Measurements from ENCODE around the gene IGF2BP2. TPM values are rescaled to one million over a fixed set of nuclear protein-coding genes. Genes with fewer than 3 reads are reported as not detected.

The IGF2BP2 gene
- total RNA-seq, 1 experiment from 2014 or later = 133 TPM

GRCh38 chr3:185651971-185652370, 172.9 kb downstream of the IGF2BP2 start:
- DNase-seq (ENCODE audit: low spot score) (no peak), ATAC-seq (no peak)
- H3K27me3 Mint-ChIP-seq (ENCODE audit: low read depth) = no peaks in the 10 kb centered on the region
- H3K9me3 Mint-ChIP-seq = no peaks in the 10 kb centered on the region
- no peak overlapping the region for H3K27ac Mint-ChIP-seq
- peaks cover 14% of the 10 kb centered on the region for H3K4me1 Mint-ChIP-seq
- H3K4me3 Mint-ChIP-seq = no peak overlapping the region
- TF ChIP-seq NFATC4 (CRISPR knock-in tag; IDR thresholded peaks at IDR 0.05) (no peak), E2F5 (CRISPR knock-in tag; IDR thresholded peaks at IDR 0.05) (no peak), NR1H2 (CRISPR knock-in tag; IDR thresholded peaks at IDR 0.05) (no peak), TEAD4 (CRISPR knock-in tag; IDR thresholded peaks at IDR 0.05) (no peak), SMAD3 (CRISPR knock-in tag; IDR thresholded peaks at IDR 0.05; ENCODE audit: borderline replicate concordance) (no peak), CTCF (IDR thresholded peaks at IDR 0.05) (no peak), SP1 (CRISPR knock-in tag; conservative IDR thresholded peaks at IDR 0.05) (no peak), TCF7 (CRISPR knock-in tag; IDR thresholded peaks at IDR 0.05; ENCODE audit: low read depth) (no peak), MLX (CRISPR knock-in tag; IDR thresholded peaks at IDR 0.05) (no peak), ZNF232 (CRISPR knock-in tag; IDR thresholded peaks at IDR 0.05) (no peak), HMGA2 (CRISPR knock-in tag; IDR thresholded peaks at IDR 0.05) (no peak), MXD4 (CRISPR knock-in tag; IDR thresholded peaks at IDR 0.05; ENCODE audit: borderline replicate concordance) (no peak)
- CTCF ChIA-PET = interaction anchor here (0.8 to 1.5 kb wide), 3 partner anchors 9 to 292 kb away, joined by 3 to 13 read pairs (median 5); no protein-coding TSS in a partner anchor
- H3K36me3 Mint-ChIP-seq = peaks cover 73% of the 10 kb centered on the region
- POLR2A ChIA-PET = no interaction called here

GRCh38 chr3:185649414-185649813, 175.4 kb downstream of the IGF2BP2 start:
- H3K36me3 Mint-ChIP-seq = peaks cover 67% of the 10 kb centered on the region
- CTCF ChIA-PET = interaction anchor here (5.0 kb wide), 1 partner anchor 11 kb away, joined by 40 read pairs; no protein-coding TSS in a partner anchor

More at GRCh38 chr3:185649414-185649813, 175.4 kb downstream of the IGF2BP2 start:
- TF ChIP-seq TEAD4 (CRISPR knock-in tag; IDR thresholded peaks at IDR 0.05) (no peak), ARID4B (CRISPR knock-in tag; IDR thresholded peaks at IDR 0.05; ENCODE audit: borderline replicate concordance) (no peak), PRRX2 (CRISPR knock-in tag; IDR thresholded peaks at IDR 0.05) (no peak), SP1 (CRISPR knock-in tag; conservative IDR thresholded peaks at IDR 0.05) (no peak), ATF2 (CRISPR knock-in tag; IDR thresholded peaks at IDR 0.05; ENCODE audit: borderline replicate concordance, low read depth) (no peak), ZNF512 (CRISPR knock-in tag; IDR thresholded peaks at IDR 0.05; ENCODE audit: borderline replicate concordance) (no peak), NR2C2 (CRISPR knock-in tag; IDR thresholded peaks at IDR 0.05) (no peak), FOXJ3 (CRISPR knock-in tag; IDR thresholded peaks at IDR 0.05; ENCODE audit: borderline replicate concordance) (no peak), ZNF317 (CRISPR knock-in tag; IDR thresholded peaks at IDR 0.05; ENCODE audit: borderline replicate concordance, low read depth) (no peak), IRF1 (CRISPR knock-in tag; IDR thresholded peaks at IDR 0.05) (no peak), PREB (CRISPR knock-in tag; IDR thresholded peaks at IDR 0.05; ENCODE audit: borderline replicate concordance) (no peak), SOX15 (CRISPR knock-in tag; IDR thresholded peaks at IDR 0.05) (no peak), FOXK1 (CRISPR knock-in tag; IDR thresholded peaks at IDR 0.05) (no peak)
- DNase-seq (ENCODE audit: low spot score) = no peak
- POLR2A ChIA-PET = interaction anchor here (0.6 kb wide), 1 partner anchor 219 kb away, joined by 5 read pairs; no protein-coding TSS in a partner anchor
- Mint-ChIP-seq H3K9me3 (no peaks in the 10 kb centered on the region), H3K27me3 (ENCODE audit: low read depth) (no peaks in the 10 kb centered on the region; the same call in 1 of the 2 replicates), H3K4me3 (no peak overlapping the region), H3K27ac (no peak overlapping the region), H3K4me1 (peaks cover 30% of the 10 kb centered on the region)
- ATAC-seq = no peak

All from WTC11 (cell line).